NCI-H446 treated with DMSO at 0.1 percent for 48 hours (cell line): ENCODE data around the gene SHOC2.

Experiments used
- DNase-seq: peaks from one replicate; lab custom pipeline; 2025; lab: John Stamatoyannopoulos, UW

The SHOC2 gene

GRCh38 chr10:110946496-110946895 is 27.1 kb downstream of the SHOC2 start:
- DNase-seq: no peak

- DNase-seq: no peak
These were observed 27.7 kb downstream of the SHOC2 start for GRCh38 chr10:110947061-110947595.

GRCh38 chr10:110951381-110951780 is 32.0 kb downstream of the SHOC2 start:
- no peak for DNase-seq

GRCh38 chr10:110957606-110958005 is 38.2 kb downstream of the SHOC2 start:
- no peak for DNase-seq

- no peak for DNase-seq
These were observed 40.3 kb downstream of the SHOC2 start for GRCh38 chr10:110959379-110960332.

GRCh38 chr10:110960333-110960712 is 40.9 kb downstream of the SHOC2 start:
- no peak for DNase-seq

- no peak for DNase-seq
These were observed 43.0 kb downstream of the SHOC2 start for GRCh38 chr10:110962443-110962842.

- no peak for DNase-seq
These were observed 43.8 kb downstream of the SHOC2 start for GRCh38 chr10:110963162-110963561.

- no peak for DNase-seq
These were observed 45.3 kb downstream of the SHOC2 start for GRCh38 chr10:110964681-110965080.

- no peak for DNase-seq
These were observed 45.8 kb downstream of the SHOC2 start for GRCh38 chr10:110965216-110965615.

- no peak for DNase-seq
These were observed 46.7 kb downstream of the SHOC2 start for GRCh38 chr10:110966146-110966545.

- no peak for DNase-seq
These were observed 47.7 kb downstream of the SHOC2 start for GRCh38 chr10:110967009-110967630.

- no peak for DNase-seq
These were observed 48.2 kb downstream of the SHOC2 start for GRCh38 chr10:110967645-110968044.

- no peak for DNase-seq
These were observed 49.8 kb downstream of the SHOC2 start for GRCh38 chr10:110969183-110969582.

GRCh38 chr10:110971638-110972037 is 52.2 kb downstream of the SHOC2 start:
- DNase-seq: no peak

- DNase-seq: no peak
These were observed 53.1 kb downstream of the SHOC2 start for GRCh38 chr10:110972231-110973134.

- DNase-seq: no peak
These were observed 54.0 kb downstream of the SHOC2 start for GRCh38 chr10:110973400-110973799.

GRCh38 chr10:110976577-110976976 is 57.2 kb downstream of the SHOC2 start:
- no peak for DNase-seq

- no peak for DNase-seq
These were observed 58.3 kb downstream of the SHOC2 start for GRCh38 chr10:110977662-110978061.

- DNase-seq: no peak
These were observed 58.8 kb downstream of the SHOC2 start for GRCh38 chr10:110978204-110978603.

GRCh38 chr10:110979611-110980010 is 60.2 kb downstream of the SHOC2 start:
- DNase-seq: no peak

- DNase-seq: no peak
These were observed 61.4 kb downstream of the SHOC2 start for GRCh38 chr10:110980807-110981206.
